ENCODE results near the gene ADGRA3. TPM values are rescaled to one million over a fixed set of nuclear protein-coding genes. Genes with fewer than 3 reads are reported as not detected.

ADGRA3 gene
- total RNA-seq, 2 experiments from 2014 or later: not detected

- Histone ChIP-seq H3K79me2 (ENCODE audit: insufficient read depth, low read depth, low read length) (no peaks in the 10 kb centered on the region), H4K20me1 (ENCODE audit: insufficient read depth, low read length) (no peaks in the 10 kb centered on the region), H2AFZ (ENCODE audit: low read length) (no peak overlapping the region), H3K36me3 (ENCODE audit: insufficient read depth, low read length) (no peaks in the 10 kb centered on the region), H3K9me3 (ENCODE audit: low read length) (no peaks in the 10 kb centered on the region), H3K4me3 (ENCODE audit: low read depth, low read length, poor library complexity, severe bottlenecking) (no peak overlapping the region), H3K4me2 (ENCODE audit: low read length) (no peak overlapping the region), H3K4me1 (ENCODE audit: insufficient read depth, low read length, poor library complexity, severe bottlenecking) (no peaks in the 10 kb centered on the region), H3K9me2 (ENCODE audit: insufficient read depth, low read length) (no peaks in the 10 kb centered on the region), H3K27ac (ENCODE audit: low read depth, low read length, poor library complexity, severe bottlenecking) (no peak overlapping the region)
- POLR2A ChIA-PET: no interaction called here
- intact Hi-C loops (cut with micrococcal nuclease; ENCODE audit: unreplicated experiment): no loop called here
- BruUV-seq (replicated peaks): no TSS peak
- CTCF ChIA-PET (ENCODE audit: unreplicated experiment): no interaction called here
- DNase-seq (ENCODE audit: low spot score): peak; percentile 1
- peak; percentile 46; the same call in 1 of the 2 replicates for TF ChIP-seq CTCF (conservative IDR thresholded peaks at IDR 0.05; ENCODE audit: low read length)
- no peak for TF ChIP-seq EZH2phosphoT487 (IDR thresholded peaks at IDR 0.05; ENCODE audit: borderline replicate concordance, low read depth, low read length)
These were observed 52.7 kb downstream of the ADGRA3 start for GRCh38 chr4:22463179-22463578.

GRCh38 chr4:22462688-22463087 lies 53.2 kb downstream of the ADGRA3 start:
- H3K4me2 ChIP-seq (ENCODE audit: low read length): no peak overlapping the region
- no peak overlapping the region for H3K4me3 ChIP-seq (ENCODE audit: low read depth, low read length, poor library complexity, severe bottlenecking)
- no peaks in the 10 kb centered on the region for H3K36me3 ChIP-seq (ENCODE audit: insufficient read depth, low read length)
- no peak overlapping the region for H3K27ac ChIP-seq (ENCODE audit: low read depth, low read length, poor library complexity, severe bottlenecking)
- H3K4me1 ChIP-seq (ENCODE audit: insufficient read depth, low read length, poor library complexity, severe bottlenecking): no peaks in the 10 kb centered on the region
- no peak for TF ChIP-seq EZH2phosphoT487 (IDR thresholded peaks at IDR 0.05; ENCODE audit: borderline replicate concordance, low read depth, low read length)
- no peak for TF ChIP-seq CTCF (conservative IDR thresholded peaks at IDR 0.05; ENCODE audit: low read length)
- no peaks in the 10 kb centered on the region for H3K9me3 ChIP-seq (ENCODE audit: low read length)
- DNase-seq (ENCODE audit: low spot score): no peak
- no peaks in the 10 kb centered on the region for H3K79me2 ChIP-seq (ENCODE audit: insufficient read depth, low read depth, low read length)
- intact Hi-C loops (cut with micrococcal nuclease; ENCODE audit: unreplicated experiment): no loop called here
- no peaks in the 10 kb centered on the region for H4K20me1 ChIP-seq (ENCODE audit: insufficient read depth, low read length)
- POLR2A ChIA-PET: no interaction called here
- no peak overlapping the region for H2AFZ ChIP-seq (ENCODE audit: low read length)
- BruUV-seq (replicated peaks): no TSS peak
- CTCF ChIA-PET (ENCODE audit: unreplicated experiment): no interaction called here
- no peaks in the 10 kb centered on the region for H3K9me2 ChIP-seq (ENCODE audit: insufficient read depth, low read length)

GRCh38 chr4:22460266-22460665 lies 55.6 kb downstream of the ADGRA3 start:
- H3K36me3 ChIP-seq (ENCODE audit: insufficient read depth, low read length): no peaks in the 10 kb centered on the region
- H3K4me2 ChIP-seq (ENCODE audit: low read length): no peak overlapping the region
- ChIA-PET CTCF (ENCODE audit: unreplicated experiment) (no interaction called here), POLR2A (interaction anchor here (0.6 kb wide), 1 partner anchor 45 kb away, joined by 3 read pairs; no protein-coding TSS in a partner anchor)
- TF ChIP-seq EZH2phosphoT487 (IDR thresholded peaks at IDR 0.05; ENCODE audit: borderline replicate concordance, low read depth, low read length) (no peak), CTCF (conservative IDR thresholded peaks at IDR 0.05; ENCODE audit: low read length) (no peak)
- DNase-seq (ENCODE audit: low spot score): no peak
- no peaks in the 10 kb centered on the region for H3K9me2 ChIP-seq (ENCODE audit: insufficient read depth, low read length)
- H3K4me3 ChIP-seq (ENCODE audit: low read depth, low read length, poor library complexity, severe bottlenecking): no peak overlapping the region
- H4K20me1 ChIP-seq (ENCODE audit: insufficient read depth, low read length): no peaks in the 10 kb centered on the region
- no peak overlapping the region for H3K27ac ChIP-seq (ENCODE audit: low read depth, low read length, poor library complexity, severe bottlenecking)
- intact Hi-C loops (cut with micrococcal nuclease; ENCODE audit: unreplicated experiment): no loop called here
- no peaks in the 10 kb centered on the region for H3K9me3 ChIP-seq (ENCODE audit: low read length)
- H2AFZ ChIP-seq (ENCODE audit: low read length): no peak overlapping the region
- no peaks in the 10 kb centered on the region for H3K4me1 ChIP-seq (ENCODE audit: insufficient read depth, low read length, poor library complexity, severe bottlenecking)
- no TSS peak for BruUV-seq (replicated peaks)
- no peaks in the 10 kb centered on the region for H3K79me2 ChIP-seq (ENCODE audit: insufficient read depth, low read depth, low read length)

Measured in OCI-LY7 (cell line).